GM12873 (cell line): ENCODE data around the gene CD164L2.

Experiments
- CTCF ChIP-seq: IDR thresholded peaks from 2 replicates; pipeline ENCODE4 v1.5.1; 2012; ENCODE audit warnings: low read depth, mild to moderate bottlenecking, moderate library complexity, low read length, control low read depth; ENCODE audit not compliant: insufficient read depth; ENCODE audit errors: missing control alignments

The CD164L2 gene

DNA sequence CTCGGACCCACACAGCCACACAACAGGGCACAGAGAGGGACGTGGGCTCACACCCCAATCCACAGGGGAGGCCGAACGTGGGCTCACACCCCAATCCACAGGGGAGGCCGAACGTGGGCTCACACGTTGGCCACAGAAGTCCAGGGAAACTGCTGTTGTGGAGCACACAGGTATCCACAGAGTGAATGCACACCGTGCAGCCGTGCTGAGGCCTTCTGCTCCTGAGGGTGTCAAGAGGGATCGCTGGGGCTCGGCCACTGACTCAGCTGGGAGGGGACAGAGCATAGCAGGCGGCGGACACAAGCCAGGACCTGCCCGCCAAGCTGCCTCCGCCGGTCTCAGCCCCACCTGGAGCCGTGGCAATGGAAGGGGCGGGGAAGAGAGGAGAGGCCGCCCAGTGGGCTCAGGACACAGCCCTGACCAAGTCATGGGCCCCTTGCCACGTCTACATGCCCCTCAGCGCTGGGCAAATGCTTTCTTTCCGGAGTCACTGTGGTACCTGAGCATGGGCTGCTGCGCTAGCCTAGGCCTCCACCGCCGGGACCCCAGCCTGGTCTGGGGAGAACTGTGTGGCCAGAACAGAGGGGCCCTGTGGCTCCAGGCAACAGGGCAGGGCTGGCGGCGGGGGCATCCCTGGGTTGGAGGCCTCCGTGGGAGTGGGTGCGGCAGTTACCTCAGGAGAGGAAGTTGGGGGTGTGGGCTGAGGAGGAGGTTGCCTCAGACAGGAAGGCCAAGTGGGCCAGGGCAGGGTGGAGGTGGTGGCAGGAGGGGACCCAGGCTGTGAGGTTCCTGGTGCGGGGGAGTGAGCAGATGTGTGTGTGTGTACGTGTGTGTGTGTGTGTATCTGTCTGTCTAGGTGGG, 40.1 kb downstream of the CD164L2 start:
- no peak for TF ChIP-seq CTCF

DNA sequence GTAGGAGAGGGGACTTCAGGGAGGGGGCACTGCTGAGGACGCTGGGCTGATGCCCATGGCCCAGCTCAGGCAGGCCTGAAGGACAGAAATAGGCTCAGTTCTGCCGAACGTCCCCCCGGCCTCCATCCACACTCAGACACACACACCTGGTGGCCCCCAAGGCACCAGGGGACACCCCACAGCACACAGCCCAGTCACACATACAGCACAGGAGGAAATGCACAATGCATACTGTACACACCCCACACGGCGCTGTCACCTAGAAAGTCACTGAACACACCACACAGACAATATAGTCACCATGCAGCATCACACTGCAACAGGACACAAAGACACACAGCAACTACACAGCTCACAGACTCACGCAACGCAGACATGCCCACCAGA, 40.7 kb downstream of the CD164L2 start:
- no peak for TF ChIP-seq CTCF

- no peak for TF ChIP-seq CTCF
Measured at GRCh38 chr1:27341525-27342252, 41.4 kb downstream of the CD164L2 start, which contains the start of gene SYTL1. Gene SYTL1 (plus strand): TSS chr1:27342022. CDS start chr1:27345335, 3,313 bp downstream.

- no peak for TF ChIP-seq CTCF
Measured at GRCh38 chr1:27339213-27339612, 43.9 kb downstream of the CD164L2 start.

DNA sequence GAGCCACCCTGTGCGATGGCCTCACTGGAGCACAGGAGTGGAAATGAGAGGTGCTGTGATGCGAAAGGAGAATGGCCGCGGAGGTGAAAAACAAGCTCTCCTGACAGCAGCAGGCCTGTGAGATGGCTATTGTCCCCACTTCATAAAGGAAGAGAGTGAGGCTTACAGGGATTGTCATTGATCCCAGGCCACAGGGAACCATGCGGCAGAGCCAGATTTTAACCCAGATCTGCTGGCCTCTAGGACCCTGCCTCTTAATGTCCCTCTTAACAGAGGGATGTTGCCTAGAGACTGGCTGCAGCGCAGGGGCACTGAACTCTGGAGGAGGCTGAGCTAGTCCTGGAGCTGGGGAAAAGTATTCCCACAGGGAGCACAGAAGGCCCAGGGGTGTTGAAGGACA, 44.4 kb downstream of the CD164L2 start:
- TF ChIP-seq CTCF = no peak

DNA sequence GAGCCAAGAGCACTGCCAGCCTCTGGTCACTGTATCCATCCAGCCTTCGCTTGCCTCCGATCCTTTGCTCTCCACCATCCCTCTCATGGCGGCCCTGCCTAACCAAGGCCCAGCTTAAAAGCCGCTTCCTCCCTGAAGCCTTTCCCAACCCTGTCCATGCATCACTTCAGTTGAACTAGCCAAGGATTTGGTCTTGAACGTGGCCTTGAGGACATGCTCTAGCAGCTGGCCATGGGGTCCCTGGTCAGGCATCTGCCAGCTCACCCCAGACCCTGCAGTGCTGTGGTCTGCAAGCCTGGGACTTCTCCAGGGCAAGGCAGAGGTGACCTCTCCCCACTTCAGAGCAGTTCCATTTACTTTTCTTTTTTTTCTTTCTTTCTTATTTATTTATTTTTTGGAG, 46.4 kb downstream of the CD164L2 start:
- TF ChIP-seq CTCF = no peak
